HG02870 (cell line): ENCODE data around the gene LDB2.

Source experiments
- ATAC-seq: cut with Tn5 transposase; IDR thresholded peaks from one replicate; pipeline ENCODE4 v1.9.1; 2021; ENCODE audit warnings: mild to moderate bottlenecking, moderate library complexity; ENCODE audit not compliant: unreplicated experiment

The LDB2 gene

DNA sequence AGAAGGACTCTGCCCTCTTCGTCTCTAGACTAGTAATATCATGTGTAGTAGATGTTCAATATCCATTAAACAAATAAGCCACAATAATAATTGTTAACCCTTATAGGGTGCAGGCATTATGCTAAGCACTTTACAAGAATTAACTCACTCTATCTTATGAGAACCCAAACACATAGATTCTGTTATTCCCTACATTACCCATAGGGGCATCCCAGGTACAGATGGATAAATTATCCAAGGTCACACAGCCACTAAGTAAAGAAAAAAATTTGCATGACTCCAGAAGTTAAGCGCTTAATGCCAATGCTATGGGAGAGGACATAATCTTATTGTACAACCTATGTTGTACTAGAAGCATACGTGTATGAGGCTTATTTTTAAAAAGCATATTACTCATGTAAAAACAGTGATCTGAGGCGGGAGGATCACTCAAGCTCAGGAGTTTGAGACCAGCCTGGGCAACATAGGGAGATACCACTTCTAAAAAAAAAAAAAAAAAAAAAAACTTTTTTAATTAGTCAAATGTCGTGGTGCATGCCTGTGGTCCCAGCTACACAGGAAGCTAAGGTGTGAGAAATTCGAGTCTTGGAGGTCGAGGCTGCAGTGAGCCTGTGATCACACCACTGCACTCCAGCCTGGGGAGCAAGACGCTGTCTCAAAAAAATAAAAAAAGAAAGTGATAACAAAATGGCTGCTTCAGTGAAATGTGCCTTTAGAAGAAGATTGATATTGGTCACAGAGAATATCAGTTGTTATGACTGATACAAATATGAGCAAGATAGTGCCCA lies 13.6 kb downstream of the LDB2 start:
- ATAC-seq: no peak

DNA sequence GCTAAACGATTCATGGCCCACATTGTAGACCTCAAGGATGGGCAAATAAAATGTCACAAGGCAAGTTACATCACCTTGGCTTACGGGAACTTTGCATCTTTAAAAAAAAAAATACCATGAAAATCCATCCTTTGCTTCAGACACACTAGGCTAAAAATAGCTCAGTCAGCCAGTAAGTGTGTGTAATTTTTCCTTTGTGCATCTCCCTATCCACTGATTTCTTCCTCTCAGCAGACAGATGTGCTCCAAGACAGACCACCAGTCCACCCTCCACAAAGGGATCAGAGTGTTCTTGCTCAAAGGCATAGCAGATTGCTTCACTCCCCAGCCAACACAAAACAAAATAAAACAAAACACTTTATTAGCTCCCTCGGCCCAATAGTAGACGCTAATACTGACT lies 14.6 kb downstream of the LDB2 start:
- no peak for ATAC-seq

GRCh38 chr4:16881151-16881884 lies 17.1 kb downstream of the LDB2 start:
- no peak for ATAC-seq

DNA sequence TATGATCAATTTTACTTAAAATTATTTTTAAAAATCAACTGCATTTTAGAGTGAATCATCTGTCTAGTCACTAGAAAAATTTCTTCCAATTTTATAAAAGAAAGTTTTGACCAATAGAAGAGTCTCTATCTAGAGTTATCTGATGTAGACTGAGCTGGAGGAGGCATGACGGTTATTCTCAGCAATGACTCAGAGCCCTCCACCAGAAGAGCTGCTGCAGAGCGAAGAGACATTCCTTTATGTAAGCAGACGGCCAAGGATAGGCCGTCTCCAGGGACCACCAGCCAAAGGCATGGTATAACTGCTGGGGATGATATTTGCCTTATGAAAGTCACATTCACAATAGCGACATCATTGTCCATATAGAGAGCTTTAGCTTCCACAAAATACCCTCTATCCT lies 23.0 kb downstream of the LDB2 start:
- ATAC-seq: no peak

- ATAC-seq: no peak
Observed at GRCh38 chr4:16869594-16870245, 28.7 kb downstream of the LDB2 start.

GRCh38 chr4:16868674-16869073 lies 29.8 kb downstream of the LDB2 start:
- no peak for ATAC-seq

- no peak for ATAC-seq
Observed at GRCh38 chr4:16867827-16868226, 30.6 kb downstream of the LDB2 start.

DNA sequence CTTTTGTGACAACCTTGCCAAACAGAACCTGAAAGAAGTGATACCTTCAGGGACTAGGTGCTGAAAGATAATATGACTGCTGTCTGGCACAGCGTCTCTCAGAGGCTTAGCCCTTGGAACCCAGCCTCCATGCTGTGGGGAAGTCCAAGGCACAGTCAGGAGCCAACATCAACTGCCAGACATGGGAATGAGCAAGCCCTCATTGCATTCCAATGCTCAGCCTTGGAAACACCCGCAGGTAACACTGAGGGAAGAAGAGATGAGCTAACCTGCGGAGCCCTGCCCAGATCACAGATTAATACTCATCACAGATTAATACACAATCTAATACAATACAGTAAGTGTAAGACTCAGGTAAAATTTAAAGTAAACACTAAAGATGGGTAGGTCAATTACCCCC lies 31.5 kb downstream of the LDB2 start:
- ATAC-seq: no peak

DNA sequence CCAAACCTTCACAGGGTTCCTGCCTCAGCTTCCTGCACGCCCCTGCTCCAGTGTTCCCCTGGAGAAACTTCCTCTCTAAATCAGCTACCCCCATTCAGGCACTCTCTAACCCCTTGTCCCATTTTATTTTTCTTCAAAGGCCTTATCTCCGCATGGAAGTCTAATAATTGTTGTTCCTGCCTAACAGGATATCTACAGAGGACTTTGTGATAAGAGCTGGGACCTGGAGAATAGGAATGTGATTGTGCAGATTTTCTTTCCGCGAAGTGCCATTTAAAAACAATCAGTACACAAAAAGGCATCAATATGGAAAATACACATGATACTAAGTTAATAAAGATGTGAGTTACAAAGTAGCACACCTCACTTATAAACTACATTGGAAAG lies 32.6 kb downstream of the LDB2 start:
- ATAC-seq: no peak

DNA sequence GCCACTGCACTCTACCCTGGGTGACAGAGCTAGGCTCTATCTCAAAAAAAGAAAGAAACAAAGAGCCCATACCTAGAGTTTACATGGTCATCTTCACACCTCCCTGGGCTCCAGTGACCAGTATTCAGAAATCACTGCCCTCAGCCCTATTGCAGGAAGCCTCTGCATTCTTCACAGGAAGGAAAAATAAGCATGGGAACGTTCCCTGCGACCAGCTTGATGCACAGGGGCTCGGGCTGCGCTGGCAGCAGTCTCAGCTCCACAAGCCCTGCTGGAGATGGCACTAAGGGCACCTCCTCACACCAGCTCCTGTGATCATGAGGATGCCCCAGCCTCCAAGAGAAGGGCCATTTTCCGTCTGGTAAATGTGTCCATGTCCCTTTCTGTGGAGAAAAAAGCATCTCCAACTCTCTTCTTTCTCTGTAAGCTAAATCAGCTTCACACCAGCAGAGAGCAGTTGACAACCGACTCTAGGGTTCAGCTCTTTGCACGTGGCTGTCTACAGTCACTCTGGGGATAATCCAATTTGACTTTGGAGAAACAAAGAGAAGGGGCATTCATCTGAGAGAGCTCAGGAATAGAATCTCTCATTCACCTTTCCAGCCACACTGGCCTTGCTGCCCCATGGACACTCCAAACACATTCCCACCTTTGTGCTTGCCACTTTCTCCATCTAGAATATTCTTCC lies 33.1 kb downstream of the LDB2 start:
- ATAC-seq: no peak

- ATAC-seq: no peak
Observed at GRCh38 chr4:16864199-16864598, 34.2 kb downstream of the LDB2 start.

DNA sequence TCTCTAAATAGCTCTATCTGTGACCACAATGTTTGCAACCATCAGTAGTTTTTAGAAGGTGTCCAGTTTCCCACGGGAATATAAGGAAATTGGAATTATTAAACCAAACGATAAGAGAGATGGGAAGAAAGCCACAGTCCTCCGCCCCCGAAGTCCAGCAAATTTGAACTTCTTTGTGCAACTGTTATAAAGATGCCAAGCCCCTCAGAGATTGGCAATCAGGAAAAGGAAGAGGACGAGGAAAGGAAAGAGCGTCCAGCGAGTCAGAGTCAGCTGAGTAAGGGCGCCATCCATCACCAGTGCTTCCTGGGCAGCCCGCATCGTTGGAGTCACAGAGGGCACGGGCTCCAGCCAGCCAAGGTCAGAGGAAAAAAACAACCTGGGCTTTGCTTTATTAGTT lies 35.7 kb downstream of the LDB2 start:
- no peak for ATAC-seq

DNA sequence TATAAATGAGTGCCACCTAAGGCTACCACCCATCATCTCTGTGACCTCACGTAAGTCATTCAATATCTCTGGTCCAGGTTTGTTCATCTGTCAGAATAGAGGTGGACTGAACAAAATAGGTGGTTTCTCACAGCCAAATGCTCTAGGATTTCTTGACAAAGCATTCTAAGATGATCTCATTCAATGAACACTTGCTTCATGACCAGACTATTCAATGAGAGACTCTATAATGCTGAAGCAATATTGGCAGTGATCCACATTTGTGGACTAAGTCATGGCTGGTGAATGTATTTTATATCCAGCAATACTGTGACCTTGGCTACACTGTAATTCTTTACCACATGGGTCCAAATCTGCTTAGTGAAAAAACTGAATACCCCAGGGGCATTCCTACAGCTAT lies 37.9 kb downstream of the LDB2 start:
- ATAC-seq: no peak

DNA sequence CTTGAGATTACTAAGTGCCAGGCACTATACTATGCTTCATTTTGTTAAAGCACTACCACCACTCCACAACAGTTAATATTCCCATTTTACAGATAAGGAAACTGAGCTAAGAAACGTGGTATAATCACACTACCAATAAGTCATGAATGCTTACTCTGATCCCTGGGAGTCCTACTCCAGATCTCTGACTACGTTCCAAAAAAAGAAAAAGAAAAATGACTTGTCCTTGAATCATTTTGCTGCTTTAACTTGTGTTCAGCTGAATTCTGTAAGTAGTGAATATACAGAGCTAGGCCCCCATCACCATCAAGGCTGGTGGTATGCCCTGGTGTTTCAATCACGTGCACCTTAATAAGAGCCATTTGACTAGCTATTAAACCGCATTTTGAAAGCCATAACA lies 39.4 kb downstream of the LDB2 start:
- ATAC-seq: no peak

DNA sequence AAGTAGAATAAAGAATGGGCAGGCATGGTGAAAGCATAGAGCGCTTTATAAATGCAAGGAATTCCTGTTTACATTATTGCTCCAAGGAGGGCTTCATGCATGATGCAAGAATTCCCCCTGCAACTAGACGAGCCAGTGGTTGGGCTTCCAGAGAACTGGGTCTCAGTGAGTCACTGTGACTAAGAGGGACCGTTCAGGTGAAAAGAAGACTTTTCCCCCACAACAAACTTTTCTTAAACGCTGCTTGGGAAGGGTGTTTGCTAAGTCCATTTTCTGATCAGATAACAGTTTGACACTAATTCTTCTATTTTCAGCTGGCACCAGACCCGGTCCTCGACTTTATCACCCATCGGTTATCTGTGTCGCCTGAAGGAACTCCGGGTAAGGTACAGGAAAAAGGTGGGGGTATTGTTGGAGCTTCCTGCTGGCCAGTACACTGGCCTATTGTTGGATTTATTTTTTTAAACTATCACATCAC lies 40.1 kb downstream of the LDB2 start:
- ATAC-seq: no peak

- no peak for ATAC-seq
Observed at GRCh38 chr4:16857425-16857824, 41.0 kb downstream of the LDB2 start.

DNA sequence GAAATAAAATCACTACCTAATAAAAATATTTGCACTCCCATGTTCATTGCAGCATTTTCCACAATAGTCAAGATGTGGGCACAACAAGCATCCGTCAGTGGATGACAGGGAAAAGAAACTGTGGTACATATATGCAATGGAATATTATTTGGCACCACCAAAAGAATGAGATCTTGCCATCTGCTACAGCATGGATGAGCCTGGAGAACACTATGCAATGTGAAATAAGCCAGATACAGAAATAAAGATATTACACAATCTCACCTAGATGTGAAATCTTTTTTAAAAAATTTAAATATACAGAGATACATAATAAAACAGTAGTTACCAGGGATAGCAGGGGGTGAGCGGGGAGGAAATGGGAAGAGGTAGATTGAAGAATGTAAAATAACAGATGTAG lies 44.8 kb downstream of the LDB2 start:
- ATAC-seq: no peak

GRCh38 chr4:16852644-16853043 lies 45.8 kb downstream of the LDB2 start:
- no peak for ATAC-seq

GRCh38 chr4:16852228-16852627 lies 46.2 kb downstream of the LDB2 start:
- ATAC-seq: no peak

- no peak for ATAC-seq
Observed at GRCh38 chr4:16846540-16847117, 51.8 kb downstream of the LDB2 start.
